ENCODE measurements around the gene RHOB.

DNA sequence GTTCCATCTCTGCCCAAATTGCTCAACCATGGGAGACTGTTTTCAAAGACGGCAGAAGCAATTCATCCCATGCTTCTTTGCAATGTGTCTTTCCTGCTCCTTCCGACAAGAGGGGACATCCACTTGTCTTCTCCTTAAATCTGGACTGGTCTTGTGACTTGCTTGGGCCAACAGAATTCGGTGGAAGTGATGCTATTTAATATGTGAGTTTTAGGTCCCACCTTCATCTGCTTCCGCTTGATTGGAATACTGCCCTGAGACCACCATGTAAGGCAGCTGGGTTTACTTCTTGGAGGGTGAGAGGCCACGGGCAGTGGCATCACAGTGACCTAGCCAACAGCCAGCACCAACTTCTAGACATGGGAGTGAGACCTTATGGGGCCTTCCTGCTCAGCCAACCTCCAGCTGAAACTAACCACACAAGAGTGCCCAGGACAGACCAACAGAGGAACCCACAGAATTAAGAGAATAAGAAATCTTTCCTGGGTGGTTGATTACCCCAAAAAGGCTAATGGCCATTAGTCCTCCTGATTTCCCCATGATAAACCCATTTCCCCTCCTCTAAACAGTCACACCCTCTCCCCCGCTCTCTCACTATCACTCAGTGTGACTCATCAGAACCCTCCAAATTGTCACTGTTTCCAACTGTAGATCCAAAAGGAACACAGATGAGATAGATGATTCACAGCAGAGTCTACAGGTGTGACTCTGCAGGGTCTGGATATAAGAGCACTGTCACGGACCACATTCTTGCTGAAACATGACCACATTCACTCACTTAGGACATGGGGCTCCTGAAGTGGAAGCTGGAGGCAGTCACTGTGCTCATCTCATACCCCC is 16.2 kb upstream of the RHOB start:
- TF ChIP-seq, protein P1, sequence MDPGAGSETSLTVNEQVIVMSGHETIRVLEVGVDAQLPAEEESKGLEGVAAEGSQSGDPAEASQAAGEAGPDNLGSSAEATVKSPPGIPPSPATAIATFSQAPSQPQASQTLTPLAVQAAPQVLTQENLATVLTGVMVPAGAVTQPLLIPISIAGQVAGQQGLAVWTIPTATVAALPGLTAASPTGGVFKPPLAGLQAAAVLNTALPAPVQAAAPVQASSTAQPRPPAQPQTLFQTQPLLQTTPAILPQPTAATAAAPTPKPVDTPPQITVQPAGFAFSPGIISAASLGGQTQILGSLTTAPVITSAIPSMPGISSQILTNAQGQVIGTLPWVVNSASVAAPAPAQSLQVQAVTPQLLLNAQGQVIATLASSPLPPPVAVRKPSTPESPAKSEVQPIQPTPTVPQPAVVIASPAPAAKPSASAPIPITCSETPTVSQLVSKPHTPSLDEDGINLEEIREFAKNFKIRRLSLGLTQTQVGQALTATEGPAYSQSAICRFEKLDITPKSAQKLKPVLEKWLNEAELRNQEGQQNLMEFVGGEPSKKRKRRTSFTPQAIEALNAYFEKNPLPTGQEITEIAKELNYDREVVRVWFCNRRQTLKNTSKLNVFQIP (CRISPR knock-in tag; IDR thresholded peaks at IDR 0.05; ENCODE audit: borderline replicate concordance, low read depth): no peak
- TF ChIP-seq OSR1 (CRISPR knock-in tag; IDR thresholded peaks at IDR 0.05) (no peak), CSDC2 (CRISPR knock-in tag; IDR thresholded peaks at IDR 0.05) (no peak)

Data from SK-N-SH treated with all-trans-retinoic acid at 6 μM for 48 hours (cell line).